Spinal cord (tissue), 10 donors: ENCODE data around the gene SRGAP3. TPM values are rescaled to one million over a fixed set of nuclear protein-coding genes. Genes with fewer than 3 reads are reported as not detected.

Experiments
- DNase-seq, 6 donors: peaks; one replicate each; pipeline versions ENCODE4 v3.0.0 to v3.0.0-alpha.2; 2013 to 2015; ENCODE audit warnings: low spot score in 6 of 6, low read depth in 4 of 6
- H3K27ac ChIP-seq: one replicate; pipeline ENCODE4 v1.5.1; 2013; ENCODE audit warnings: low read depth, low read length, control low read depth
- H3K27me3 ChIP-seq: one replicate; pipeline ENCODE4 v1.6.1; 2013; ENCODE audit warnings: low read length; ENCODE audit not compliant: control insufficient read depth, insufficient read depth
- H3K36me3 ChIP-seq: one replicate; pipeline ENCODE4 v1.6.1; 2013; ENCODE audit warnings: low read length; ENCODE audit not compliant: control insufficient read depth, insufficient read depth
- H3K4me1 ChIP-seq: one replicate; pipeline ENCODE4 v1.6.1; 2013; ENCODE audit warnings: low read length; ENCODE audit not compliant: control insufficient read depth, insufficient read depth
- H3K4me3 ChIP-seq: one replicate; pipeline ENCODE4 v1.5.1; 2013; ENCODE audit warnings: low read depth, low read length, control low read depth
- H3K9me3 ChIP-seq: one replicate; pipeline ENCODE4 v1.6.1; 2013; ENCODE audit warnings: low read length; ENCODE audit not compliant: control insufficient read depth, insufficient read depth
- WGBS: methylation state at CpG from one replicate; pipeline ENCODE4 v1.1.5; 2013; ENCODE audit warnings: missing lambda C conversion rate; ENCODE audit not compliant: insufficient coverage; 5-methylcytosine and 5-hydroxymethylcytosine counted together
- polyA plus RNA-seq, 2 donors: library from polyadenylated mRNA; unstranded; fragments of 120-200 nt; gene quantifications; one replicate each; pipeline ENCODE4 v1.2.1, GENCODE V29; 2013; ENCODE audit not compliant: insufficient read length in 2 of 2
- total RNA-seq, 2 donors: library from RNA; depleted of rRNA in 1 of 2; stranded (reverse); fragments of 120-200 nt in 1 of 2; fragments of >200 nt in 1 of 2; gene quantifications; one replicate each; pipeline versions ENCODE4 v1.2.3 to v1.2.4, GENCODE V29; 2013 to 2014
- donor health status: healthy.

SRGAP3 gene
- total and polyA plus RNA-seq, 4 donors: 46.1 to 71.9 (median 65.6) TPM

- H3K4me3 ChIP-seq: no peak overlapping the region
- H3K4me1 ChIP-seq: peaks cover 17% of the 10 kb centered on the region
- peaks cover 4% of the 10 kb centered on the region for H3K9me3 ChIP-seq
- H3K27ac ChIP-seq: no peak overlapping the region
- H3K36me3 ChIP-seq: peaks cover 7% of the 10 kb centered on the region
- DNase-seq: no peak
- WGBS: 85% methylated on average over 2 of the region's 5 CpGs
- H3K27me3 ChIP-seq: no peaks in the 10 kb centered on the region
Measured at GRCh38 chr3:9149566-9149965, 99.9 kb downstream of the SRGAP3 start.

- WGBS: no CpG with 5 or more reads among the region's 7 CpGs
- DNase-seq: no peak
- Histone ChIP-seq H3K27me3 (no peaks in the 10 kb centered on the region), H3K9me3 (peaks cover 4% of the 10 kb centered on the region), H3K36me3 (peaks cover 7% of the 10 kb centered on the region), H3K4me1 (peaks cover 16% of the 10 kb centered on the region), H3K4me3 (no peak overlapping the region), H3K27ac (no peak overlapping the region)
Measured at GRCh38 chr3:9147896-9148266, 101.6 kb downstream of the SRGAP3 start.

- Histone ChIP-seq H3K4me1 (peaks cover 21% of the 10 kb centered on the region), H3K36me3 (peaks cover 6% of the 10 kb centered on the region), H3K27ac (no peak overlapping the region), H3K9me3 (peaks cover 4% of the 10 kb centered on the region), H3K4me3 (no peak overlapping the region), H3K27me3 (no peaks in the 10 kb centered on the region)
- DNase-seq: peak in 2 of 6 donors; percentile 40 to 43
- 50% methylated on average over 7 of the region's 8 CpGs for WGBS
Measured at GRCh38 chr3:9147215-9147895, 102.1 kb downstream of the SRGAP3 start.

- Histone ChIP-seq H3K9me3 (peaks cover 3% of the 10 kb centered on the region), H3K4me3 (no peak overlapping the region), H3K27ac (no peak overlapping the region), H3K4me1 (peaks cover 21% of the 10 kb centered on the region), H3K27me3 (no peaks in the 10 kb centered on the region), H3K36me3 (peaks cover 3% of the 10 kb centered on the region)
- WGBS: 90% methylated on average over 7 of the region's 11 CpGs
- no peak for DNase-seq
Measured at GRCh38 chr3:9146367-9147071, 102.9 kb downstream of the SRGAP3 start.

- H3K27ac ChIP-seq: no peak overlapping the region
- H3K9me3 ChIP-seq: peaks cover 3% of the 10 kb centered on the region
- no peak overlapping the region for H3K4me3 ChIP-seq
- H3K27me3 ChIP-seq: no peaks in the 10 kb centered on the region
- peaks cover 21% of the 10 kb centered on the region for H3K4me1 ChIP-seq
- no CpG with 5 or more reads among the region's 2 CpGs for WGBS
- H3K36me3 ChIP-seq: no peaks in the 10 kb centered on the region
- peak in 1 of 6 donors; percentile 70 for DNase-seq
Measured at GRCh38 chr3:9143184-9143583, 106.3 kb downstream of the SRGAP3 start.

- Histone ChIP-seq H3K9me3 (peaks cover 3% of the 10 kb centered on the region), H3K4me1 (peaks cover 14% of the 10 kb centered on the region), H3K27me3 (no peaks in the 10 kb centered on the region), H3K27ac (no peak overlapping the region), H3K4me3 (no peak overlapping the region), H3K36me3 (no peaks in the 10 kb centered on the region)
- 19% methylated on average over 4 of the region's 4 CpGs for WGBS
- DNase-seq: peak in 3 of 6 donors; percentile 37 to 75 (median 55)
Measured at GRCh38 chr3:9142362-9142761, 107.1 kb downstream of the SRGAP3 start.

- Histone ChIP-seq H3K4me3 (no peak overlapping the region), H3K27me3 (no peaks in the 10 kb centered on the region), H3K9me3 (peaks cover 3% of the 10 kb centered on the region), H3K36me3 (no peaks in the 10 kb centered on the region), H3K4me1 (peaks cover 12% of the 10 kb centered on the region), H3K27ac (no peak overlapping the region)
- no CpG with 5 or more reads among the region's 5 CpGs for WGBS
- DNase-seq: peak in 1 of 6 donors; percentile 43
Measured at GRCh38 chr3:9141928-9142289, 107.5 kb downstream of the SRGAP3 start.

GRCh38 chr3:9139366-9139765, 110.1 kb downstream of the SRGAP3 start:
- peaks cover 3% of the 10 kb centered on the region for H3K9me3 ChIP-seq
- peaks cover 2% of the 10 kb centered on the region for H3K36me3 ChIP-seq
- peaks cover 32% of the 10 kb centered on the region for H3K4me1 ChIP-seq
- H3K27ac ChIP-seq: no peak overlapping the region
- no peak for DNase-seq
- no peaks in the 10 kb centered on the region for H3K27me3 ChIP-seq
- WGBS: 90% methylated on average over 4 of the region's 4 CpGs
- H3K4me3 ChIP-seq: no peak overlapping the region

GRCh38 chr3:9137676-9138075, 111.8 kb downstream of the SRGAP3 start:
- Histone ChIP-seq H3K27ac (no peak overlapping the region), H3K4me1 (peaks cover 28% of the 10 kb centered on the region), H3K9me3 (peaks cover 3% of the 10 kb centered on the region), H3K36me3 (peaks cover 2% of the 10 kb centered on the region), H3K27me3 (no peaks in the 10 kb centered on the region), H3K4me3 (no peak overlapping the region)
- peak in 1 of 6 donors; percentile 91 for DNase-seq
- WGBS: no CpG with 5 or more reads among the region's 4 CpGs
